Measurements from ENCODE around the gene PPP3CB.

DNA sequence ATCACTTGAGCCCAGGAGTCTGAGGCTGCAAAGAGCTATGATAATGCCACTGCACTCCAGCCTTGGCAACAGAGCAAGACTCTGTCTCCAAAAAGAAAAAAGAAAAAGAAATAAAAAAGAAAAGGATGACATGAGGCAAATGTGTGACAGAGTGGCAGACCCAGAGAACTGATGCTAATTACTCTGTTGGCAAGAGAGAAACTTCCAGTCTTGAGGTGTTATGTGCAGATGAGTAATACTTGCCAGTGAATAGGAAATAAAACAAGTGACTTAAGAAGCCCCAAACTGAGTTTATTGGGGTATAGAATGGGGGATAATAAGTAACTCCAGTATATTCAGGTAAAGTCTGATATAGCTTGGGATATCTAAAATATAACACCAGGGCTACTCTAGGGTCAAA, 72.5 kb downstream of the PPP3CB start:
- TF ChIP-seq, protein P1, sequence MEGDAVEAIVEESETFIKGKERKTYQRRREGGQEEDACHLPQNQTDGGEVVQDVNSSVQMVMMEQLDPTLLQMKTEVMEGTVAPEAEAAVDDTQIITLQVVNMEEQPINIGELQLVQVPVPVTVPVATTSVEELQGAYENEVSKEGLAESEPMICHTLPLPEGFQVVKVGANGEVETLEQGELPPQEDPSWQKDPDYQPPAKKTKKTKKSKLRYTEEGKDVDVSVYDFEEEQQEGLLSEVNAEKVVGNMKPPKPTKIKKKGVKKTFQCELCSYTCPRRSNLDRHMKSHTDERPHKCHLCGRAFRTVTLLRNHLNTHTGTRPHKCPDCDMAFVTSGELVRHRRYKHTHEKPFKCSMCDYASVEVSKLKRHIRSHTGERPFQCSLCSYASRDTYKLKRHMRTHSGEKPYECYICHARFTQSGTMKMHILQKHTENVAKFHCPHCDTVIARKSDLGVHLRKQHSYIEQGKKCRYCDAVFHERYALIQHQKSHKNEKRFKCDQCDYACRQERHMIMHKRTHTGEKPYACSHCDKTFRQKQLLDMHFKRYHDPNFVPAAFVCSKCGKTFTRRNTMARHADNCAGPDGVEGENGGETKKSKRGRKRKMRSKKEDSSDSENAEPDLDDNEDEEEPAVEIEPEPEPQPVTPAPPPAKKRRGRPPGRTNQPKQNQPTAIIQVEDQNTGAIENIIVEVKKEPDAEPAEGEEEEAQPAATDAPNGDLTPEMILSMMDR (IDR thresholded peaks at IDR 0.05 in 8 of 11, conservative IDR thresholded peaks at IDR 0.05 in 3 of 11), result no peak
- no peak for TF ChIP-seq POLR2AphosphoS5 (IDR thresholded peaks at IDR 0.05)

Measured in spleen (tissue), 7 donors.